H9 (cell line): ENCODE results near the gene BHLHE41. TPM values are rescaled to one million over a fixed set of nuclear protein-coding genes. Genes with fewer than 3 reads are reported as not detected.

ENCODE experiments used
- DNase-seq: peaks from one replicate; pipeline ENCODE4 v3.0.0-alpha.2; 2017
- H2AFZ ChIP-seq: one replicate; pipeline ENCODE4 v1.6.1; 2013; ENCODE audit warnings: mild to moderate bottlenecking, low read length, control low read depth, moderate library complexity
- H2AK5ac ChIP-seq: 2 replicates; pipeline ENCODE4 v1.6.1; 2013; ENCODE audit warnings: low read length, control low read depth, mixed read lengths; ENCODE audit not compliant: insufficient read length
- H2BK120ac ChIP-seq: one replicate; pipeline ENCODE4 v1.6.1; 2013; ENCODE audit warnings: low read depth, mild to moderate bottlenecking, low read length, control low read depth, inconsistent platforms; ENCODE audit not compliant: poor library complexity, severe bottlenecking
- H2BK12ac ChIP-seq: 2 replicates; pipeline ENCODE4 v1.6.1; 2013; ENCODE audit warnings: low read length, control low read depth, mixed read lengths, low read depth; ENCODE audit not compliant: insufficient read length
- H2BK15ac ChIP-seq: 2 replicates; pipeline ENCODE4 v1.6.1; 2013; ENCODE audit warnings: low read depth, low read length, control low read depth
- H2BK20ac ChIP-seq: one replicate; pipeline ENCODE4 v1.6.1; 2013; ENCODE audit warnings: low read depth, mild to moderate bottlenecking, low read length, control low read depth, inconsistent platforms; ENCODE audit not compliant: poor library complexity, severe bottlenecking
- H2BK5ac ChIP-seq: 2 replicates; pipeline ENCODE4 v1.6.1; 2013; ENCODE audit warnings: low read length, control low read depth, mixed read lengths; ENCODE audit not compliant: insufficient read length
- H3K14ac ChIP-seq: 2 replicates; pipeline ENCODE4 v1.6.1; 2013; ENCODE audit warnings: low read length, control low read depth; ENCODE audit not compliant: insufficient read depth
- H3K18ac ChIP-seq: 2 replicates; pipeline ENCODE4 v1.6.1; 2013; ENCODE audit warnings: low read depth, mild to moderate bottlenecking, mixed read lengths, low read length, control low read depth; ENCODE audit not compliant: insufficient read length
- H3K23ac ChIP-seq: 2 replicates; pipeline ENCODE4 v1.6.1; 2013; ENCODE audit warnings: low read length, control low read depth, mixed read lengths, low read depth; ENCODE audit not compliant: insufficient read length
- H3K23me2 ChIP-seq: 2 replicates; pipeline ENCODE4 v1.6.1; 2013; ENCODE audit warnings: low read depth, mild to moderate bottlenecking, mixed read lengths, low read length, control low read depth; ENCODE audit not compliant: insufficient read length, poor library complexity, severe bottlenecking
- H3K27ac ChIP-seq: 2 replicates; pipeline ENCODE4 v1.5.1; 2013; ENCODE audit warnings: low read length, control low read depth, mixed read lengths, low read depth; ENCODE audit not compliant: insufficient read length
- H3K27me3 ChIP-seq: 2 replicates; pipeline ENCODE4 v1.6.1; 2013; ENCODE audit warnings: low read length, control low read depth, inconsistent platforms; ENCODE audit not compliant: insufficient read depth
- H3K4ac ChIP-seq: 2 replicates; pipeline ENCODE4 v1.6.1; 2013; ENCODE audit warnings: low read depth, mild to moderate bottlenecking, control low read depth, inconsistent platforms, low read length, moderate library complexity
- H3K4me1 ChIP-seq: 2 replicates; pipeline ENCODE4 v1.6.1; 2013; ENCODE audit warnings: low read length, control low read depth, inconsistent platforms; ENCODE audit not compliant: insufficient read depth
- H3K4me2 ChIP-seq: 2 replicates; pipeline ENCODE4 v1.6.1; 2013; ENCODE audit warnings: low read length, control low read depth, mixed read lengths; ENCODE audit not compliant: insufficient read length, insufficient read depth
- H3K56ac ChIP-seq: 2 replicates; pipeline ENCODE4 v1.6.1; 2013; ENCODE audit warnings: low read depth, mild to moderate bottlenecking, mixed read lengths, low read length, control low read depth; ENCODE audit not compliant: insufficient read length
- H3K79me1 ChIP-seq: 2 replicates; pipeline ENCODE4 v1.6.1; 2013; ENCODE audit warnings: low read depth, mild to moderate bottlenecking, moderate library complexity, low read length, control low read depth, inconsistent platforms; ENCODE audit not compliant: insufficient read depth, poor library complexity, severe bottlenecking
- H3K79me2 ChIP-seq: 2 replicates; pipeline ENCODE4 v1.6.1; 2013; ENCODE audit warnings: low read length, control low read depth, inconsistent platforms; ENCODE audit not compliant: insufficient read depth
- H3K9ac ChIP-seq: 2 replicates; pipeline ENCODE4 v1.6.1; 2013; ENCODE audit warnings: low read length, control low read depth, mixed read lengths; ENCODE audit not compliant: insufficient read length; ENCODE audit errors: extremely low read depth
- H3K9me3 ChIP-seq: one replicate; pipeline ENCODE4 v1.6.1; 2013; ENCODE audit warnings: low read depth, low read length, inconsistent platforms; ENCODE audit not compliant: control insufficient read depth
- H3T11ph ChIP-seq: one replicate; pipeline ENCODE4 v1.6.1; 2013; ENCODE audit warnings: mild to moderate bottlenecking, low read length, control low read depth, inconsistent platforms
- H4K20me1 ChIP-seq: one replicate; pipeline ENCODE4 v1.6.1; 2013; ENCODE audit not compliant: control insufficient read depth, insufficient read length, insufficient read depth
- H4K5ac ChIP-seq: 2 replicates; pipeline ENCODE4 v1.6.1; 2013; ENCODE audit warnings: low read depth, mild to moderate bottlenecking, mixed read lengths, low read length, control low read depth; ENCODE audit not compliant: insufficient read length
- H4K8ac ChIP-seq: replicated peaks from 2 replicates; pipeline ENCODE4 v1.6.1; 2013; ENCODE audit warnings: low read length, control low read depth, mixed read lengths, low read depth; ENCODE audit not compliant: insufficient read length
- H4K91ac ChIP-seq: 2 replicates; pipeline ENCODE4 v1.6.1; 2013; ENCODE audit warnings: low read depth, mild to moderate bottlenecking, moderate library complexity, mixed read lengths, low read length, control low read depth; ENCODE audit not compliant: insufficient read length
- H3K27ac Mint-ChIP-seq, 3 experiments: 2 replicates in 2 of 3; 3 replicates in 1 of 3; pipeline ENCODE4 v1.8.0; 2020 to 2021; ENCODE audit warnings: mixed read lengths in 3 of 3, mild to moderate bottlenecking in 1 of 3, moderate library complexity in 1 of 3
- H3K27me3 Mint-ChIP-seq: 2 replicates; pipeline ENCODE4 v1.8.0; 2021; ENCODE audit warnings: low read depth, mild to moderate bottlenecking, moderate library complexity, mixed read lengths
- H3K36me3 Mint-ChIP-seq, 3 experiments: 2 replicates in 2 of 3; 3 replicates in 1 of 3; pipeline ENCODE4 v1.8.0; 2020 to 2021; ENCODE audit warnings: low read depth in 3 of 3, mixed read lengths in 3 of 3; ENCODE audit not compliant: insufficient read depth in 1 of 3
- H3K4me1 Mint-ChIP-seq, 2 experiments: 2 replicates each; pipeline ENCODE4 v1.8.0; 2020; ENCODE audit warnings: mixed read lengths in 2 of 2
- H3K4me3 Mint-ChIP-seq, 2 experiments: 2 replicates in 1 of 2; 3 replicates in 1 of 2; pipeline ENCODE4 v1.8.0; 2020 to 2021; ENCODE audit warnings: mild to moderate bottlenecking in 2 of 2, mixed read lengths in 2 of 2, moderate library complexity in 1 of 2
- H3K9me3 Mint-ChIP-seq, 2 experiments: 2 replicates in 1 of 2; 3 replicates in 1 of 2; pipeline ENCODE4 v1.8.0; 2020; ENCODE audit warnings: mild to moderate bottlenecking in 2 of 2, mixed read lengths in 2 of 2, moderate library complexity in 1 of 2
- WGBS: extraction: QIAGEN DNeasy Blood & Tissue Kit; methylation state at CpG from one replicate; pipeline ENCODE4 v1.1.7; 2013; ENCODE audit warnings: missing lambda C conversion rate, low lambda C conversion rate, mixed read lengths; ENCODE audit not compliant: insufficient read length; ENCODE audit errors: extremely low coverage; 5-methylcytosine and 5-hydroxymethylcytosine counted together
- total RNA-seq: library from RNA; stranded (reverse); gene quantifications from 2 replicates; pipeline ENCODE4 v1.2.1, GENCODE V29; 2021
- TF ChIP-seq, protein P1 (sequence below): fragments of 200-600 bp; sonication (generic); conservative IDR thresholded peaks from 3 replicates; pipeline ENCODE4 v1.8.0; 2021; ENCODE audit warnings: antibody characterized with exemption, mild to moderate bottlenecking

The BHLHE41 gene
- total RNA-seq, 1 experiment from 2014 or later: 0.33 TPM

DNA sequence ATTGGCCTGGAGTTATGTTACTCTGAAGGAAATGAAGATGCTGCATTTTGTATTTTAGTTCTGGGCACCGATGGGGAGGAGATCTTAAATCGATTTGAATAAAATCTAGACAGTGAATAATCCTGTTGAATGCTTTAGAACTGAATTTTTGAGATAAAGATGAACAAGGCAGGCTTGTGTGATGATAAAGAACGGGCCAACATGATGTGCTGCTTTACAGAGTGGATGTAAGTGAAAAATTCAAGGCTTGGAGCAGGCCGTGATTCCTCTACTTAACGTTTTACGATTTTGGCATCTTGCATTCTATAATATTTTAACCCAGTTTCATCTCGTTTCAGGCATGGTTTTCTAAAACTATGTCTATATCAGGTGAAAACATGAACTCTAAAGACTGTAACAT is 23.5 kb upstream of the BHLHE41 start:
- H3K56ac ChIP-seq: no peak overlapping the region
- no peak overlapping the region for H2AK5ac ChIP-seq
- no peaks in the 10 kb centered on the region for H3K79me2 ChIP-seq
- no peak overlapping the region for H2BK20ac ChIP-seq
- no peak overlapping the region for H3K23ac ChIP-seq
- WGBS: no CpG with 5 or more reads among the region's 7 CpGs
- H3T11ph ChIP-seq: no peak overlapping the region
- TF ChIP-seq, protein P1, sequence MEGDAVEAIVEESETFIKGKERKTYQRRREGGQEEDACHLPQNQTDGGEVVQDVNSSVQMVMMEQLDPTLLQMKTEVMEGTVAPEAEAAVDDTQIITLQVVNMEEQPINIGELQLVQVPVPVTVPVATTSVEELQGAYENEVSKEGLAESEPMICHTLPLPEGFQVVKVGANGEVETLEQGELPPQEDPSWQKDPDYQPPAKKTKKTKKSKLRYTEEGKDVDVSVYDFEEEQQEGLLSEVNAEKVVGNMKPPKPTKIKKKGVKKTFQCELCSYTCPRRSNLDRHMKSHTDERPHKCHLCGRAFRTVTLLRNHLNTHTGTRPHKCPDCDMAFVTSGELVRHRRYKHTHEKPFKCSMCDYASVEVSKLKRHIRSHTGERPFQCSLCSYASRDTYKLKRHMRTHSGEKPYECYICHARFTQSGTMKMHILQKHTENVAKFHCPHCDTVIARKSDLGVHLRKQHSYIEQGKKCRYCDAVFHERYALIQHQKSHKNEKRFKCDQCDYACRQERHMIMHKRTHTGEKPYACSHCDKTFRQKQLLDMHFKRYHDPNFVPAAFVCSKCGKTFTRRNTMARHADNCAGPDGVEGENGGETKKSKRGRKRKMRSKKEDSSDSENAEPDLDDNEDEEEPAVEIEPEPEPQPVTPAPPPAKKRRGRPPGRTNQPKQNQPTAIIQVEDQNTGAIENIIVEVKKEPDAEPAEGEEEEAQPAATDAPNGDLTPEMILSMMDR: no peak
- H3K79me1 ChIP-seq: no peaks in the 10 kb centered on the region
- no peaks in the 10 kb centered on the region for H3K4me1 ChIP-seq
- H3K27me3 ChIP-seq: no peaks in the 10 kb centered on the region
- H2BK120ac ChIP-seq: no peak overlapping the region
- H3K9ac ChIP-seq: no peak overlapping the region
- no peaks in the 10 kb centered on the region for H3K23me2 ChIP-seq
- no peak overlapping the region for H2BK12ac ChIP-seq
- no peaks in the 10 kb centered on the region for H3K9me3 Mint-ChIP-seq
- peaks cover 6 to 9% of the 10 kb centered on the region in 2 experiments; a peak in 2 of 4 replicates for H3K4me1 Mint-ChIP-seq
- H3K36me3 Mint-ChIP-seq: no peaks in the 10 kb centered on the region
- H4K91ac ChIP-seq: no peak overlapping the region
- H4K8ac ChIP-seq: no peak overlapping the region
- H3K9me3 ChIP-seq: no peaks in the 10 kb centered on the region
- DNase-seq: no peak
- no peak overlapping the region for H3K18ac ChIP-seq
- H3K4me2 ChIP-seq: no peak overlapping the region
- H4K5ac ChIP-seq: no peak overlapping the region
- no peak overlapping the region for H3K27ac Mint-ChIP-seq
- H3K27ac ChIP-seq: no peak overlapping the region
- H2BK15ac ChIP-seq: no peak overlapping the region
- H3K14ac ChIP-seq: no peak overlapping the region
- peaks cover 9% of the 10 kb centered on the region for H3K27me3 Mint-ChIP-seq
- no peak overlapping the region for H3K4ac ChIP-seq
- H2AFZ ChIP-seq: no peak overlapping the region
- no peaks in the 10 kb centered on the region for H4K20me1 ChIP-seq
- H2BK5ac ChIP-seq: no peak overlapping the region
- H3K4me3 Mint-ChIP-seq: no peak overlapping the region
